Neural progenitor cell (in vitro differentiated cells): ENCODE results near the gene KIAA1217.

Experiments used
- CTCF ChIP-seq: fragments of 200-600 bp; sonication (generic); IDR thresholded peaks from 2 replicates; pipeline ENCODE4 v1.5.1; 2017; ENCODE audit warnings: antibody characterized with exemption, mild to moderate bottlenecking
- EZH2 ChIP-seq: fragments of 200-600 bp; sonication (generic); IDR thresholded peaks from 2 replicates; pipeline ENCODE4 v1.6.1; 2017; ENCODE audit warnings: antibody characterized with exemption, mild to moderate bottlenecking, moderate library complexity
- EZH2phosphoT487 ChIP-seq: fragments of 200-600 bp; sonication (generic); IDR thresholded peaks from 2 replicates; pipeline ENCODE4 v1.6.1; 2017; ENCODE audit warnings: antibody characterized with exemption

DNA sequence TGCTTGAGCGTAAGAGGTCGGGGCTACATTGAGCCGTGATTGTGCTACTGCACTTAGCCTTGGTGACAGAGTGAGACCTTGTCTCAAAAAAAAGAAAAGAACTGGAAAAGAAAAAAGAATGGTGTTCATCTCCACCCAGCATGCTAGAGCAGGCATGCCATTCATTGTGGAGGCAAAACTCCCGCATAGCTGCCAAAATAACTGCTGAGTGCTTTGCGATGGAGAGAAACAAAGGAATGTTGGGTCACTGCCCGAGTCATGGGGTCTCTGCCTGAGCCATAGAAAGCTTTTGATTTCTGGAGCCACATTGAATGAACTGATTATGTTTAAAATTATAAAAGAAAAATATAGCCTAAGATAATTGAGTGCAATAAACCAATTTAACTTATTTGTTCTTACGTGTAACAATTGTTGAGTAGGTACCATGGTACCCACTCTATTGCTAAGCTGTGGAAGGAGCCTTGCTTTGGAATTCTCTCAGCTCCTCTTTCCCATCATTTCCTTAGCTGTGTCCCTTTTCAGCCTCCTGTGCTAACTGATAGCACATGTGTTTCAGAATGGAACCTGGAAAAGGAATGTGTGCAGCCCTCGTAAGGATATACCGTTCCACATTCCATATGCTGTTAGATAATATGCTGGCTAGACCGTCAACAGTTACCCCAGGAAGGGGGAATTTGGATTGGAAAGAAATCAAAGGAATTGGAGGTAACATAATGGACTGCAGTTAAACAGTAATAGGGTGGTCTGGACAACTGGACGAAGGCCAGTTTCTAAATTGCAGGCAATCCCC, 99.0 kb downstream of the KIAA1217 start:
- no peak for TF ChIP-seq CTCF
- no peak for TF ChIP-seq EZH2
- TF ChIP-seq EZH2phosphoT487: no peak
